Lower lobe of right lung (tissue), 2 donors: ENCODE data around the gene SLF1. TPM values are rescaled to one million over a fixed set of nuclear protein-coding genes. Genes with fewer than 3 reads are reported as not detected.

ENCODE experiments used
- ATAC-seq, 2 donors: fragments of 200-7000 bp; cut with Tn5 transposase; one replicate each; pipeline ENCODE4 v1.9.1; 2020 to 2022; ENCODE audit warnings: mild to moderate bottlenecking in 2 of 2, moderate library complexity in 2 of 2
- DNase-seq: peaks from one replicate; pipeline ENCODE4 v3.0.0-alpha.2; 2020
- H3K27ac ChIP-seq: fragments of 200-600 bp; one replicate; pipeline ENCODE4 v1.8.0; 2022
- H3K27me3 ChIP-seq: fragments of 200-600 bp; one replicate; pipeline ENCODE4 v1.8.0; 2022; ENCODE audit warnings: low read depth
- H3K36me3 ChIP-seq: fragments of 200-600 bp; one replicate; pipeline ENCODE4 v1.8.0; 2022; ENCODE audit warnings: mild to moderate bottlenecking
- H3K4me1 ChIP-seq: fragments of 200-600 bp; one replicate; pipeline ENCODE4 v1.8.0; 2022
- H3K4me3 ChIP-seq: fragments of 200-600 bp; one replicate; pipeline ENCODE4 v1.8.0; 2022; ENCODE audit warnings: mild to moderate bottlenecking
- H3K9me3 ChIP-seq: fragments of 200-600 bp; one replicate; pipeline ENCODE4 v1.8.0; 2022
- CTCF ChIP-seq: fragments of 200-600 bp; IDR thresholded peaks from one replicate; pipeline ENCODE4 v1.8.0; 2022; ENCODE audit warnings: antibody characterized with exemption, mild to moderate bottlenecking
- intact Hi-C: fragments of 100-400 bp; cut with DNase I; formaldehyde crosslinking; loops from one replicate; pipeline ENCODE4 v1.11.0; 2022
- total RNA-seq: library from RNA; stranded (reverse); fragmentation: NEBNext Ultra II Directional; extraction: Animal tissue kit (Norgen Biotek cat#: 25700); gene quantifications from one replicate; pipeline ENCODE4 v1.2.1, GENCODE V29; 2021
- donor health status: DM: no; HTN: yes; CAD: no; lungs with severe emphysema.

SLF1 gene
- total RNA-seq, 1 donor from 2014 or later, result 6.1 TPM

- Histone ChIP-seq H3K9me3 (no peaks in the 10 kb centered on the region), H3K4me1 (no peaks in the 10 kb centered on the region), H3K4me3 (no peak overlapping the region), H3K27ac (no peak overlapping the region), H3K27me3 (no peaks in the 10 kb centered on the region), H3K36me3 (no peaks in the 10 kb centered on the region)
- ATAC-seq, result no peak
- TF ChIP-seq CTCF, result no peak
- intact Hi-C loops, result no loop called here
- no peak for DNase-seq
Observed at GRCh38 chr5:94740286-94740685, 121.8 kb downstream of the SLF1 start.

- no peak for TF ChIP-seq CTCF
- ATAC-seq (no peak), DNase-seq (no peak)
- H3K36me3 ChIP-seq, result no peaks in the 10 kb centered on the region
- H3K27me3 ChIP-seq, result no peaks in the 10 kb centered on the region
- H3K4me1 ChIP-seq, result no peaks in the 10 kb centered on the region
- intact Hi-C loops, result no loop called here
- H3K27ac ChIP-seq, result no peak overlapping the region
- H3K4me3 ChIP-seq, result no peak overlapping the region
- no peaks in the 10 kb centered on the region for H3K9me3 ChIP-seq
Observed at GRCh38 chr5:94742852-94743251, 124.4 kb downstream of the SLF1 start.

GRCh38 chr5:94744906-94745305, 126.4 kb downstream of the SLF1 start:
- no peak overlapping the region for H3K4me3 ChIP-seq
- intact Hi-C loops, result no loop called here
- H3K27ac ChIP-seq, result no peak overlapping the region
- no peak for TF ChIP-seq CTCF
- H3K27me3 ChIP-seq, result no peaks in the 10 kb centered on the region
- H3K9me3 ChIP-seq, result no peaks in the 10 kb centered on the region
- H3K36me3 ChIP-seq, result no peaks in the 10 kb centered on the region
- ATAC-seq (no peak), DNase-seq (no peak)
- no peaks in the 10 kb centered on the region for H3K4me1 ChIP-seq

- Histone ChIP-seq H3K9me3 (no peaks in the 10 kb centered on the region), H3K4me1 (no peaks in the 10 kb centered on the region), H3K27me3 (no peaks in the 10 kb centered on the region), H3K27ac (no peak overlapping the region), H3K4me3 (no peak overlapping the region), H3K36me3 (no peaks in the 10 kb centered on the region)
- TF ChIP-seq CTCF, result no peak
- intact Hi-C loops, result no loop called here
- no peak for ATAC-seq
- DNase-seq, result no peak
Observed at GRCh38 chr5:94745786-94746730, 127.6 kb downstream of the SLF1 start.

- no peak for TF ChIP-seq CTCF
- no peak overlapping the region for H3K27ac ChIP-seq
- ATAC-seq (peak; percentile 72 to 90), DNase-seq (no peak)
- no peaks in the 10 kb centered on the region for H3K36me3 ChIP-seq
- intact Hi-C loops, result no loop called here
- no peaks in the 10 kb centered on the region for H3K27me3 ChIP-seq
- H3K4me1 ChIP-seq, result no peaks in the 10 kb centered on the region
- no peaks in the 10 kb centered on the region for H3K9me3 ChIP-seq
- H3K4me3 ChIP-seq, result no peak overlapping the region
Observed at GRCh38 chr5:94746731-94747124, 128.3 kb downstream of the SLF1 start.

Other genes with a start within 250 kb of the SLF1 start
- 5.5 TPM for gene KIAA0825, start 65 bp upstream of the SLF1 start, total RNA-seq